ENCODE measurements around the gene ELMO3.

Gene ELMO3

GRCh38 chr16:67163999-67164558 lies 34.9 kb upstream of the ELMO3 start:
- DNase-seq = peak; percentile 54

GRCh38 chr16:67164599-67165061 lies 34.3 kb upstream of the ELMO3 start, which contains the start of gene HSF4:
Gene HSF4 (plus strand): TSS chr16:67164745. CDS start chr16:67164812, 67 bp downstream.
- peak; percentile 45 for DNase-seq

DNA sequence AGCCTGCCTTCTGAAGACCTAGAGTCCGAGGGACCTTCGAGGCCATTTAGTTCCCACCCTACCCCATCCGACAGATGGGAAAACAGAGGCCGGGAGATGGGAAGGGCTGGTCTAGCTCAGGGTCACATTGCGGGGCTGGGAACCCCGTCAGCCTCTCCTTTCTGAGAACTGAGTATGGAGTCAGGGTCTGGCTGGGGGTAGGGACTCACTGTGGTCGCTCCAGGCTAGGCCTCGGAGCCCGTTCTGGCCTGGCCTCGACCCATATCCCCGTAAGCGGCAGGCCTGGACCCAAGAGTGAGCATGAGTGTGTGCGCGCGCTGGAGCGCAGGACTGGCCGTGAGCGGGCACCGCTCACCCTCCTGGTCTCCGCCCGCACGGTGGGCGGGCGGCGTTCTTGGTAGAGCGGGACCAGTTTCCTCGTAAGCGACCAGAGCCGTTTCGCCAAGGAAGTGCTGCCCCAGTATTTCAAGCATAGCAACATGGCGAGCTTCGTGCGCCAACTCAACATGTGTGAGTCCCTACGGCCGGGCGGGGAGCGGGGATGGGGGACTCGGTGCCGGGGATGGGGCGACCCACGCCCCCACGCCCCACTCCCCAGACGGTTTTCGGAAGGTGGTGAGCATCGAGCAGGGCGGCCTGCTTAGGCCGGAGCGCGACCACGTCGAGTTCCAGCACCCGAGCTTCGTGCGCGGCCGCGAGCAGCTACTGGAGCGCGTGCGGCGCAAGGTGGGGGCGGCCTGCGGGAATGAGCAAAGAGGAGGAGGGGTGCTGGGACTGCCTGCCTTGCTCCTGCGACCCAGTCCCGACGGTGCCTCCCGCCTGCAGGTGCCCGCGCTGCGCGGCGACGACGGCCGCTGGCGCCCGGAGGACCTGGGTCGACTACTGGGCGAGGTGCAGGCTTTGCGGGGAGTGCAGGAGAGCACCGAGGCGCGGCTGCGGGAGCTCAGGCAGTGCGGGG lies 33.5 kb upstream of the ELMO3 start:
- peak; percentile 56 for DNase-seq

- no peak for DNase-seq
Measured at GRCh38 chr16:67166110-67166547, 32.8 kb upstream of the ELMO3 start.

DNA sequence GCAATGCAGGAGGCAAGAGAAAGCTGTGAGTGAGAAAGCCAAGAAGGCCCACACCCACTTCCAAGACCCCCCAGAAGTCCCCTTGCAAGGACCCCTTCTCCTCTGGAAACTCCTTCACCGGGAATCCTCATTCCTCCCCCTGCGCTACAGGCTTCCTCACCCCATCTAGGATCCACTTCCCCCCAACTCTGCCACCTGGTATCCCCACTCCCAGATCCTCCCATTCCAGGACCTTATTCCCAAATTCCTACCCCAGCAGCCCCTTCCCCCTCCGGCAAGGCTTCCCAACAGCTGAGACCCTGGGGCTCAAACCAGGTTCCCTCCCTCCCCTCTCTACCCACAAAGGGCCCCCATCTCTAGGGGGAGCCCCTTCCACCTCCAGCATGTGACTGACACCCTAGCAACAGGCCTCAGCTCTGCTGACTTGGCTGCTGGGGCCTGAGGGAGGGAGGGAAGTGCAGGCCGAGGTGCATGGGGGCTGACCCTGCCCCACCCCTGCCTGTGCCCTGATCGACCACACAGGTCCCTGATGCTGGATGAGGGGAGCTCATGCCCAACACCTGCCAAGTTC lies 32.2 kb upstream of the ELMO3 start:
- DNase-seq = no peak

GRCh38 chr16:67167588-67167987 lies 31.3 kb upstream of the ELMO3 start:
- DNase-seq = no peak

DNA sequence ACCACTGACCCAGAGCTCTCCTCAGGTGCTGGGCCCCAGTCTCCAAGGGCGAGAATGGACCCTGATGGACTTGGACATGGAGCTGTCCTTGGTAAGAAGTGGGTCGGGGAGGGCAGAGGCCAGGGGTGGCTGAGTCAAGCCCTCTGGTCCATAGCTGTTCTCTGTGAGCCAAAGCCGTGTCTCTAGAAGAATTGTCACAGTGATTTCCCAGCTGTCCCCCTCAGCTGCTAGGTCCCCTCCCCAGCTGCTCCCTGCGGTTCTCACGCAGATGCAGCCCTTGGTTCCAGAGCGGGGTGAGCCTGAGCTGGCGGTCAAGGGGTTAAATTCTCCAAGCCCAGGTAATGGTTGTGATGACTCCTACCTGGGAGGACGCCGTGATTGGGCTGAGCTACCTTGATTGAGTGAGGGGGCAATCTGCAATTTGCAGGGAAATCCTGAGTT lies 29.9 kb upstream of the ELMO3 start:
- DNase-seq = no peak

DNA sequence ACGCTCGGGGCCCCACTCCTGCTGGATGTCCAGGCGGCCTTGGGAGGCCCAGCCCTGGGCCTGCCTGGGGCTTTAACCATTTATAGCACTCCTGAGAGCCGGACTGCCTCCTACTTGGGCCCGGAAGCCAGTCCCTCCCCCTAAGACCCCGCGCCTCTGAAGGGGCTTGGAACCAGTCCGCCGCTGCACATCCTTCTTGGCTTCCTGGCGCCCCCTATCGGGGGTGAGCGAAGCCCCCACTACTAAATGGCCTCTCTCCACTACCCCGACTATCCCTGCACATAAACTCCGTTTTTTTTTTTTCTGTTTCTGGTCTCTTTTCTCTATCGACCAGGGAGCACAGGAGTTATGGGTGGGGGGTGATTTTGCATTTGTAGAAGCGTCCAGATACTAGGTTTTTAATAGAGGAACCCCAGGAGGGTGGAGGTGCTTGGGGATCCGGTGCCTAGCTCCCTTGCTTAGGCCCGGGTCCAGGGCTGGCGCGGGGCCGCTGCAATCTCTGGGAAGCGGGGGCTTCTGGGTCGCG lies 29.2 kb upstream of the ELMO3 start:
- DNase-seq = peak; percentile 42

DNA sequence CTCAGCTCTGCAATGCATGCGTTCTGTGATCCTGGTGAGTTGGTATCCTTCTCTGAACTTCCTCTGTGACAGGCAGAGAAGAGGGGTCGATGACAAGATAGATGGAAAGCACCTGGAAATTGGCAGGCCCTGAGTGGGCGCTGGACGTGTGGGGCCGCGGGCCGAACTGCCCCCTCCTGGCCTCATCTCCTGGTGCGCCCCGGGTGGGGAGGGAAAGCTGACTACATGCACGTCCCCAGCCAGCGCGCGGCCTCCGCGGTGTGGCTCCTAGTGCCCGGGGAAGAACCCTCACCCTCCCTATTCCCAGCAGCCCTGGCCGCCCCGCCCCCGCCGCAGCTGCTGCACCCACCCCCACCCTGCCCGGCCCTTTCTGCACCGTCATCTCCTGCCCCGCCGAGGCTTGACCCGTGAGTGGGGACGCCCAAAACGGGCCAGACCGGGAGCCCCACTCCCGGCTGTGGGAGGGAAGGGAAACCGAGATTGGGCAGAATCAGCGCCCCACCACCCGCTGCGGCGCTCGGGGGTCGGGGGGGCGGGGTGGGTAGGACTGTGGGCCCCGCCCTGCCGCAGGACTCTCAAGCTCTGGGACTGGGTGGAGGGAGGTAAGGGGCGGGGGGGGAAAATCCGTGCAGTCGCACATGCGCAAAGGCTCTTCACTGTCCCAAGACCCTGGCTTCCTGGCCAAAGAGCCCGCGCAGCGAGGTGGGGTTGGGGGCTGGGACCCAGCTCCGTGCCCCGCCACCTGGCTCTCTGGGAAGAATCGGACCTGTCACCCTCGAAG lies 28.6 kb upstream of the ELMO3 start, which contains the start of gene NOL3:
TSS of gene NOL3 (plus strand) at position 371 of the 781 bp plus-strand sequence.
- DNase-seq = peak; percentile 63

DNA sequence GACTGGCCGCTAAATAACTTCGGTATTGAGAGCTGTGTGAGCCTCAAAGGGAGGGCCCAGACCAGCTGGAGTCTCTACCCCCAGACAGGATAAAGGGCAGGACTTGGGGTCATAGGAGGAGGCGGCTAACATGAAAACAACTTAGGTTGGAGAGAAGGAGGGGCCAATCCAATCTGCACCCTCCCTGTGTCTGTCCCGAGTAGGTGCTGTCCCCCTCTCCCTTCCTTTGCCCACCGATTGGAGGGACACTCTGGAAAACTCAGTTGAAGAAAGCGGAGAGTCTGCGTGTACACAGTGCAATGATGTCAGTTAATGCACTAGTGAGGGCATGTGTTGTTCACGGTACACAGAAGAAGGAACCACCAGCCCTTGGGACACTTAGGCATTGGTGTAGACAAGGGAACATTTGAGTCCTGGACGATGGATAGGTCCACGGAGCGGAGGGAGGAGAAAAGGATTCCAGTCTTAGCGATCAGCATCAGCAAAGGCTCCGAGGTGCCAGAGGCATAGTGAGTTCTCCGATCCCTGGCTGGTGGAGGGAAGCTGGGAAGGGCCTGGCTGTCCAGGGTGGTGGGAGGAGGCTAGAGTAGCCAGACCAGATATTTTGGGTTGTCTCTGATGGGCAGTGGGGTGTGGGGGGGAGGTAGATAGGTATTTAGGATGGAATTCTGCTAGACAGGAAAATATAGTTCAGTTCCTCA lies 27.8 kb upstream of the ELMO3 start:
- DNase-seq = no peak

GRCh38 chr16:67173323-67173722 lies 25.6 kb upstream of the ELMO3 start:
- no peak for DNase-seq

GRCh38 chr16:67173808-67174705 lies 24.9 kb upstream of the ELMO3 start:
- peak; percentile 73 for DNase-seq

DNA sequence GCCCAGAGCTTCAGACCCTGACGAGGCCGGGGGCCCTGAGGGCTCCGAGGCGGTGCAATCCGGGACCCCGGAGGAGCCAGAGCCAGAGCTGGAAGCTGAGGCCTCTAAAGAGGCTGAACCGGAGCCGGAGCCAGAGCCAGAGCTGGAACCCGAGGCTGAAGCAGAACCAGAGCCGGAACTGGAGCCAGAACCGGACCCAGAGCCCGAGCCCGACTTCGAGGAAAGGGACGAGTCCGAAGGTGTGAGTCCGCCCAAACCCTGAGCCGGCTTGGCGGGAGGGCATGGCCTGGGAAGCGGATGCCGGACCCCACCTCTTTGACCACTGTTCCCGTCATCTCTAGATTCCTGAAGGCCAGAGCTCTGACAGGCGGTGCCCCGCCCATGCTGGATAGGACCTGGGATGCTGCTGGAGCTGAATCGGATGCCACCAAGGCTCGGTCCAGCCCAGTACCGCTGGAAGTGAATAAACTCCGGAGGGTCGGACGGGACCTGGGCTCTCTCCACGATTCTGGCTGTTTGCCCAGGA lies 24.2 kb upstream of the ELMO3 start:
- DNase-seq = peak; percentile 35

GRCh38 chr16:67176662-67177061 lies 22.3 kb upstream of the ELMO3 start:
- no peak for DNase-seq

GRCh38 chr16:67177743-67178699 lies 20.9 kb upstream of the ELMO3 start:
- DNase-seq = peak; percentile 71

DNA sequence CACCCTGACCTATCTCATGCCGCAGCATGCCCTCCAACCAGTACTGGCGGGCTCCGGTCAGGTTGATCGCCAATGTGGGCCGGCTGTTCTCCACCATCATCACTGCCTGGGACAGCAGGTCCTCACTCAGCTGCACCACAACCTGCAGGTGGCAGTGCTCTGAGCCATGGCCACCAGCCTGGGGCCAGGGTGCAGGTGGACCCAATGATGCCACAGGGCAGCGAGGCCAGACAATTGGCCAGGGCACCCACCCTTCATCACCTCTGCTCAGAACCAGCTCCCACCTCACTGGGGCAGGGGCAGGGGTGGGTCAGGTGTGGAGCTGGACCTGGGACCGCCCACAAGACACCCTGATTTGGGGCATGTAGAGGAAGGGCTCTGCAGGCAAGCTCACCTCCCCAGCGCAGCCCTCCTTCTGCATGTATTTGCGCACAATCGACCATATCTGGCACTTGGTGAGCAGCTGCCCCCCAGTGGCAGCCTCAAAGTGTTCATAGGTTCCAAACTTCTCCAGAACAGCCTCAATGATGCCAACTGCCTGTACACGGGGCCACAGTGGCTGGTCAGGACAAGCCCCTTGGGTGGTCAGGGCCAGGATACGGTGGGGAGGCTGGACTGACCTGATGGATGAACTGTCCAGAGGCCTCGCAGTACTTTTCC lies 19.4 kb upstream of the ELMO3 start:
- no peak for DNase-seq

DNA sequence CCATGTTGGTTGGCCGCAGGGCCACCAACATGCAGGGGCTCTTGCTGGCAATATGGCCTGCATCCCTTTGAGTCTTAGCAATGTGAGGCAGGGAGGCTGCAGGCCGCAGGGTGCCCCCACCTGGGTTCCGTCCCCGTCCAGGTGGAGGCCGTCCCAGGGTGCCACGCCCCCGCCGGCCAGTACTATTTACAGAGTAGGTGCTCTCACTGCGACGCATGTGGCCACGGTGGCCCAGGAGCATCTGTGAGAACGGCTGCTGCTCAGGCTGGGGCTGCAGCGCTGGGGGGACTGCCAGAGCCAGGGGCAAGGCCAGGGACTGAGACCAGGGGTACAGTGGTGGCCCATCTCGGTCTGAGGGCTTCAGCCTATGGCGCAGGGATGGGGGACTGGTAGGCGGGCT lies 18.8 kb upstream of the ELMO3 start:
- DNase-seq = no peak

DNA sequence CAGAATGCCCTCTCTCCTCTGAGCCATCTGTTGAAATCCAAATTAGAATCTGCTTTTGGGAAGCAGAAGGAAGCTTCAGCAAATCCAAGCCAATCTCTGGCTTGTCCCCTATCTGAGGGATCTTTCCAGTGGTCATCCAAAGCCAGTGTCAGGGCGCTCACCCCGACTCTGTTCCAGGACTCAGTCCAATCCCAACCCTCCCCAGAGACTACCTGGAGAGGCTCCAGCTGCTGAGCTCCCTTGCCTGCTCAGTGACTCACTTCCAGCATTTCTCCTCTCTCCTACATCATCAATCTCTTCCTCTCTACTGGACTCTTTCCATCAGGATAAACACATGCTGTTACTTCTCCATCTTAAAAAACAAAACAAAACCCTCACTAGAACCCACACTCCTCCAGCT lies 17.6 kb upstream of the ELMO3 start:
- DNase-seq = no peak
